ENCODE results near the gene ATP6V1F.

The ATP6V1F gene

GRCh38 chr7:128835790-128836641 lies 26.6 kb upstream of the ATP6V1F start:
- Histone ChIP-seq H3K4me1 (ENCODE audit: control insufficient read depth in 1 of 2, insufficient read depth in 2 of 2, low read length in 2 of 2) (peaks cover 0 to 6% of the 10 kb centered on the region in 2 donors), H3K4me3 (ENCODE audit: low read depth in 1 of 2, low read length in 2 of 2) (no peak overlapping the region), H3K27ac (ENCODE audit: low read depth, low read length) (no peak overlapping the region), H3K9me3 (ENCODE audit: control insufficient read depth in 1 of 2, low read length in 2 of 2) (no peaks in the 10 kb centered on the region), H3K36me3 (ENCODE audit: control insufficient read depth in 1 of 2, insufficient read depth in 2 of 2, low read length in 2 of 2) (no peaks in the 10 kb centered on the region), H3K27me3 (ENCODE audit: control insufficient read depth in 1 of 2, insufficient read depth in 2 of 2, low read length in 2 of 2) (peaks cover 13 to 19% of the 10 kb centered on the region in 2 donors), H3K9ac (ENCODE audit: low read depth in 1 of 2, low read length in 2 of 2) (no peak overlapping the region)

GRCh38 chr7:128836729-128837348 lies 25.8 kb upstream of the ATP6V1F start:
- Histone ChIP-seq H3K27ac (ENCODE audit: low read depth, low read length) (no peak overlapping the region), H3K4me1 (ENCODE audit: control insufficient read depth in 1 of 2, insufficient read depth in 2 of 2, low read length in 2 of 2) (peaks cover 0 to 6% of the 10 kb centered on the region in 2 donors), H3K4me3 (ENCODE audit: low read depth in 1 of 2, low read length in 2 of 2) (no peak overlapping the region), H3K9me3 (ENCODE audit: control insufficient read depth in 1 of 2, low read length in 2 of 2) (no peaks in the 10 kb centered on the region), H3K36me3 (ENCODE audit: control insufficient read depth in 1 of 2, insufficient read depth in 2 of 2, low read length in 2 of 2) (no peaks in the 10 kb centered on the region), H3K27me3 (ENCODE audit: control insufficient read depth in 1 of 2, insufficient read depth in 2 of 2, low read length in 2 of 2) (peaks cover 6 to 10% of the 10 kb centered on the region in 2 donors), H3K9ac (ENCODE audit: low read depth in 1 of 2, low read length in 2 of 2) (no peak overlapping the region)

GRCh38 chr7:128837521-128837921 lies 25.1 kb upstream of the ATP6V1F start:
- H3K9ac ChIP-seq (ENCODE audit: low read depth in 1 of 2, low read length in 2 of 2) = no peak overlapping the region
- no peak overlapping the region for H3K4me3 ChIP-seq (ENCODE audit: low read depth in 1 of 2, low read length in 2 of 2)
- H3K4me1 ChIP-seq (ENCODE audit: control insufficient read depth in 1 of 2, insufficient read depth in 2 of 2, low read length in 2 of 2) = peaks cover 0 to 4% of the 10 kb centered on the region in 2 donors
- no peak overlapping the region for H3K27ac ChIP-seq (ENCODE audit: low read depth, low read length)
- no peaks in the 10 kb centered on the region for H3K9me3 ChIP-seq (ENCODE audit: control insufficient read depth in 1 of 2, low read length in 2 of 2)
- H3K36me3 ChIP-seq (ENCODE audit: control insufficient read depth in 1 of 2, insufficient read depth in 2 of 2, low read length in 2 of 2) = no peaks in the 10 kb centered on the region
- H3K27me3 ChIP-seq (ENCODE audit: control insufficient read depth in 1 of 2, insufficient read depth in 2 of 2, low read length in 2 of 2) = peaks cover 4 to 7% of the 10 kb centered on the region in 2 donors

- Histone ChIP-seq H3K4me1 (ENCODE audit: control insufficient read depth in 1 of 2, insufficient read depth in 2 of 2, low read length in 2 of 2) (no peaks in the 10 kb centered on the region), H3K27me3 (ENCODE audit: control insufficient read depth in 1 of 2, insufficient read depth in 2 of 2, low read length in 2 of 2) (no peaks in the 10 kb centered on the region), H3K27ac (ENCODE audit: low read depth, low read length) (no peak overlapping the region), H3K4me3 (ENCODE audit: low read depth in 1 of 2, low read length in 2 of 2) (no peak overlapping the region), H3K36me3 (ENCODE audit: control insufficient read depth in 1 of 2, insufficient read depth in 2 of 2, low read length in 2 of 2) (no peaks in the 10 kb centered on the region), H3K9me3 (ENCODE audit: control insufficient read depth in 1 of 2, low read length in 2 of 2) (no peaks in the 10 kb centered on the region), H3K9ac (ENCODE audit: low read depth in 1 of 2, low read length in 2 of 2) (no peak overlapping the region)
These were observed 24.4 kb upstream of the ATP6V1F start for GRCh38 chr7:128838109-128838779.

GRCh38 chr7:128838981-128839731 lies 23.5 kb upstream of the ATP6V1F start:
- Histone ChIP-seq H3K4me3 (ENCODE audit: low read depth in 1 of 2, low read length in 2 of 2) (no peak overlapping the region), H3K27me3 (ENCODE audit: control insufficient read depth in 1 of 2, insufficient read depth in 2 of 2, low read length in 2 of 2) (no peaks in the 10 kb centered on the region), H3K27ac (ENCODE audit: low read depth, low read length) (no peak overlapping the region), H3K4me1 (ENCODE audit: control insufficient read depth in 1 of 2, insufficient read depth in 2 of 2, low read length in 2 of 2) (no peaks in the 10 kb centered on the region), H3K9ac (ENCODE audit: low read depth in 1 of 2, low read length in 2 of 2) (no peak overlapping the region), H3K9me3 (ENCODE audit: control insufficient read depth in 1 of 2, low read length in 2 of 2) (no peaks in the 10 kb centered on the region), H3K36me3 (ENCODE audit: control insufficient read depth in 1 of 2, insufficient read depth in 2 of 2, low read length in 2 of 2) (no peaks in the 10 kb centered on the region)

- H3K9me3 ChIP-seq (ENCODE audit: control insufficient read depth in 1 of 2, low read length in 2 of 2) = no peaks in the 10 kb centered on the region
- no peak overlapping the region for H3K27ac ChIP-seq (ENCODE audit: low read depth, low read length)
- H3K4me1 ChIP-seq (ENCODE audit: control insufficient read depth in 1 of 2, insufficient read depth in 2 of 2, low read length in 2 of 2) = no peaks in the 10 kb centered on the region
- H3K4me3 ChIP-seq (ENCODE audit: low read depth in 1 of 2, low read length in 2 of 2) = no peak overlapping the region
- no peaks in the 10 kb centered on the region for H3K36me3 ChIP-seq (ENCODE audit: control insufficient read depth in 1 of 2, insufficient read depth in 2 of 2, low read length in 2 of 2)
- H3K9ac ChIP-seq (ENCODE audit: low read depth in 1 of 2, low read length in 2 of 2) = no peak overlapping the region
- H3K27me3 ChIP-seq (ENCODE audit: control insufficient read depth in 1 of 2, insufficient read depth in 2 of 2, low read length in 2 of 2) = no peaks in the 10 kb centered on the region
These were observed 22.9 kb upstream of the ATP6V1F start for GRCh38 chr7:128839751-128840177.

- Histone ChIP-seq H3K4me3 (ENCODE audit: low read depth in 1 of 2, low read length in 2 of 2) (no peak overlapping the region), H3K9ac (ENCODE audit: low read depth in 1 of 2, low read length in 2 of 2) (no peak overlapping the region), H3K9me3 (ENCODE audit: control insufficient read depth in 1 of 2, low read length in 2 of 2) (no peaks in the 10 kb centered on the region), H3K36me3 (ENCODE audit: control insufficient read depth in 1 of 2, insufficient read depth in 2 of 2, low read length in 2 of 2) (no peaks in the 10 kb centered on the region), H3K27me3 (ENCODE audit: control insufficient read depth in 1 of 2, insufficient read depth in 2 of 2, low read length in 2 of 2) (no peaks in the 10 kb centered on the region), H3K4me1 (ENCODE audit: control insufficient read depth in 1 of 2, insufficient read depth in 2 of 2, low read length in 2 of 2) (no peaks in the 10 kb centered on the region), H3K27ac (ENCODE audit: low read depth, low read length) (no peak overlapping the region)
These were observed 22.1 kb upstream of the ATP6V1F start for GRCh38 chr7:128840326-128841170.

GRCh38 chr7:128841171-128841690 lies 21.4 kb upstream of the ATP6V1F start:
- Histone ChIP-seq H3K27ac (ENCODE audit: low read depth, low read length) (no peak overlapping the region), H3K27me3 (ENCODE audit: control insufficient read depth in 1 of 2, insufficient read depth in 2 of 2, low read length in 2 of 2) (no peaks in the 10 kb centered on the region), H3K9me3 (ENCODE audit: control insufficient read depth in 1 of 2, low read length in 2 of 2) (no peaks in the 10 kb centered on the region), H3K9ac (ENCODE audit: low read depth in 1 of 2, low read length in 2 of 2) (no peak overlapping the region), H3K36me3 (ENCODE audit: control insufficient read depth in 1 of 2, insufficient read depth in 2 of 2, low read length in 2 of 2) (no peaks in the 10 kb centered on the region), H3K4me3 (ENCODE audit: low read depth in 1 of 2, low read length in 2 of 2) (no peak overlapping the region), H3K4me1 (ENCODE audit: control insufficient read depth in 1 of 2, insufficient read depth in 2 of 2, low read length in 2 of 2) (no peaks in the 10 kb centered on the region)

Measured in duodenal mucosa (tissue), 2 donors.